ENCODE results near the gene STX10.
A peak's percentile ranks its signal among the peaks of the same experiment; 100 is the strongest.
"Not testable (repeated sequence)": the region's sequence is repeated elsewhere in the genome, so short reads cannot be mapped to it uniquely, and the experiment has no call there.

STX10 gene

DNA sequence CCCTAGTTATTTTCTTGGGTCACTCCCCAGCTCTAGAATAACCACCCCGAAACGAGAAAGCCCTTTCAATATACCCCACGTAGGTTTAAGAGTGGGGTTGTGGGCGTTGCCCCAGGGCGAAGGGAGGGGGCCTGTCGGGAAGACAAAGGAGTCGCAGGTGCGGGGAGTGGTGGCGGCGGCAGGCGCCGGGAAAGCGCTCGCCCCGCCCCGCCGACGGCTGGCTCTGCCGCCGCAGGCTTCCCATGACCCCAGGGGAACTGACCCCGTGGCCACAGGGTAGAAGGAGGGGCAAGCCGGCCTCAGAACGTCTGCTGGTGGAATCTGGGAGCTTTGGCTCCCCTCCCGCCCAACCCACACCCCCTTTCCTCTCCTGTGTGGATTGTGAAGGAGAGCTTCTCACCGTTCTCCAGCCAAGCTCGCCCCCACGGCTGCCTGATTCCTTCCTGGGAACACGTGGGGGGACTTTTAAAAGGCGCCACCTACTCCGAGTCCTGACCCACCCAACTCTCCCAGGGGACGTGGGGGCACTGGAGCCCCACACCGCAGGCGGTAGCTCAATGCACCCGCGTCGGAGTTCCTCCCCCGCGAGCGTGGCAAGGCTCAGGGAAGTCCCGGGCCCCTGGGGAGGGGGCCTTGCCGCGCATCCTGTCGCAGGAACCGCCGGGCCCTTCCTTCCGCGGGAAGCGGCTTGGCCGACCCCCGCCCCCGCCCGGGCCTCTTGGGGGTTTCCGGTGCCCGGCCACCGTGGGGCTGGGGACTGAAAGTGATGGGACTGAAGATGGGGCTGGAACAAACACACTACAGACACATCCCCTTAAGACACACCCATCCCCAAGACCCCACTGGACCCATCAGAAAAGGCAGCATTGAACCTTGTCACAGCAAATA, 5.5 kb upstream of the STX10 start:
- peak; percentile 60 to 87 for DNase-seq (ENCODE audit: low spot score in 2 of 2)
- H3K27me3 ChIP-seq (ENCODE audit: low read depth), result no peaks in the 10 kb centered on the region
- H3K4me1 ChIP-seq, result peaks cover 9% of the 10 kb centered on the region
- H3K9me3 ChIP-seq, result no peaks in the 10 kb centered on the region
- H3K4me3 ChIP-seq, result peak overlapping the region; percentile 97
- peaks cover 16% of the 10 kb centered on the region for H3K36me3 ChIP-seq (replicated peaks)
- in situ Hi-C loops (cut with MboI; ENCODE audit: low sequenced_read_pairs), result loop anchor here (25.0 kb wide), 1 partner anchor 857 kb away; the partner anchor contains the start of gene RFX1

DNA sequence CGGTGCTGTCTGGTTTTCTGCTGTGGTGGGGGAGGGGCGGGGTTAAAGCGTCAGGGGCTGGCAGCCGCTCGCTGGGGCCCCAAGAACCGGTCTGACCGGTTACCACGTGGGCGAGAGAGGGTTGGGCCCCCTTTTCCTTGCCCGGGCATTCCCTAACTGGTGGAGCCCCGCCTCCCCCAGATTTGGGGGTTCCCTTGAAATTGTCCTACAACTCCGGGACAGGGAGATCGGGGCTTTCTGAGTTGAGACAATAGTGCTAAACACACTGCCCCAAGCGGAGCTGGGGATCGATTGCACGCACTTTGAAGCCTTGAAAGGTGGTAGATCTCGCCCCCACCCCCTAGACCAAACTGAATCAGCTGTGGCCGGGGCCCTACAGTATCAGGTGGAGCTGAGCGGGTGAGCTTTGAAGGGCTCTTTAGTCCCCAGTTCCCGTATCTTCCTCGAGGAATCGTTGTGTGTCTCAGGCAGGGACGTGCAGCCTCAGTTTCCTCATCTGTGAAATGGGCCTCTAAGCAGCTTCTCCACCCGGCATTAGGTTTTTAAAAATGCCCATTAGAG, 4.8 kb upstream of the STX10 start:
- in situ Hi-C loops (cut with MboI; ENCODE audit: low sequenced_read_pairs), result loop anchor here (25.0 kb wide), 1 partner anchor 857 kb away; the partner anchor contains the start of gene RFX1
- H3K4me1 ChIP-seq, result peaks cover 9% of the 10 kb centered on the region
- H3K4me3 ChIP-seq, result peak overlapping the region; percentile 97
- DNase-seq (ENCODE audit: low spot score in 2 of 2), result peak; percentile 61 to 76
- H3K36me3 ChIP-seq (replicated peaks), result peaks cover 16% of the 10 kb centered on the region
- no peaks in the 10 kb centered on the region for H3K27me3 ChIP-seq (ENCODE audit: low read depth)
- no peaks in the 10 kb centered on the region for H3K9me3 ChIP-seq

GRCh38 chr19:13154241-13154778, 4.1 kb upstream of the STX10 start:
- no peaks in the 10 kb centered on the region for H3K9me3 ChIP-seq
- peaks cover 16% of the 10 kb centered on the region for H3K36me3 ChIP-seq (replicated peaks)
- H3K27me3 ChIP-seq (ENCODE audit: low read depth), result no peaks in the 10 kb centered on the region
- H3K4me1 ChIP-seq, result peaks cover 9% of the 10 kb centered on the region
- DNase-seq (ENCODE audit: low spot score in 2 of 2), result peak; percentile 22 to 74
- H3K4me3 ChIP-seq, result peak overlapping the region; percentile 97
- in situ Hi-C loops (cut with MboI; ENCODE audit: low sequenced_read_pairs), result loop anchor here (25.0 kb wide), 1 partner anchor 858 kb away; the partner anchor contains the start of gene RFX1

DNA sequence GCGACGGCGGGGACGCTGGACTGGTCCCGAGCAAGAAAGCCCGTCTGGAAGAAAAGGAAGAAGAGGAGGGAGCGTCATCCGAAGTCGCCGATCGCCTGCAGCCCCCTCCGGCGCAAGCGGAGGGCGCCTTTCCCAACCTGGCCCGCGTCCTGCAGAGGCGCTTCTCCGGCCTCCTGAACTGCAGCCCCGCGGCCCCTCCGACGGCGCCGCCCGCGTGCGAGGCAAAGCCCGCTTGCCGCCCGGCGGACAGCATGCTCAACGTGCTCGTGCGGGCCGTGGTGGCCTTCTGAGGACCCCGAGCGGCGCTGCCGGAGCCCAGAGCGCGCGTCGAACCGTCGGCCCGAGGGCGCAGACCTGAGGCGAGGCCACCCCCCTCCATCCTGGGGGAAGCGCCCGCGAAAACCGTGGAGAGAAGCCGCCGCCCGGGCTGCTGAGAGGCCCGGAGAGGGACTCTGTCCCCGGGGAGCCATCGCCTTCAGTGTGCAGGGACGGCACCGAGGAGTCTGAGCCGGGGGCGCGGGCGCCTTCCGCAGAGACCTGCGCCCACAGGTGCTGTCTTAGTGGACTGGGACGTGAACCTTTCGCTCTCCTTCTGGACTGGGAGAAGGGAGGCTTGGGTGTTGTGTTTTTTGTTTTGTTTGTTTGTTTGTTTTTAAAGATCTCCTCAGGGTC, 3.5 kb upstream of the STX10 start:
- in situ Hi-C loops (cut with MboI; ENCODE audit: low sequenced_read_pairs), result loop anchor here (25.0 kb wide), 1 partner anchor 859 kb away; the partner anchor contains the start of gene RFX1
- H3K36me3 ChIP-seq (replicated peaks), result peaks cover 16% of the 10 kb centered on the region
- H3K4me3 ChIP-seq, result peak overlapping the region; percentile 97
- peak; percentile 19 to 52 for DNase-seq (ENCODE audit: low spot score in 2 of 2)
- peaks cover 9% of the 10 kb centered on the region for H3K4me1 ChIP-seq
- H3K9me3 ChIP-seq, result no peaks in the 10 kb centered on the region
- H3K27me3 ChIP-seq (ENCODE audit: low read depth), result no peaks in the 10 kb centered on the region

DNA sequence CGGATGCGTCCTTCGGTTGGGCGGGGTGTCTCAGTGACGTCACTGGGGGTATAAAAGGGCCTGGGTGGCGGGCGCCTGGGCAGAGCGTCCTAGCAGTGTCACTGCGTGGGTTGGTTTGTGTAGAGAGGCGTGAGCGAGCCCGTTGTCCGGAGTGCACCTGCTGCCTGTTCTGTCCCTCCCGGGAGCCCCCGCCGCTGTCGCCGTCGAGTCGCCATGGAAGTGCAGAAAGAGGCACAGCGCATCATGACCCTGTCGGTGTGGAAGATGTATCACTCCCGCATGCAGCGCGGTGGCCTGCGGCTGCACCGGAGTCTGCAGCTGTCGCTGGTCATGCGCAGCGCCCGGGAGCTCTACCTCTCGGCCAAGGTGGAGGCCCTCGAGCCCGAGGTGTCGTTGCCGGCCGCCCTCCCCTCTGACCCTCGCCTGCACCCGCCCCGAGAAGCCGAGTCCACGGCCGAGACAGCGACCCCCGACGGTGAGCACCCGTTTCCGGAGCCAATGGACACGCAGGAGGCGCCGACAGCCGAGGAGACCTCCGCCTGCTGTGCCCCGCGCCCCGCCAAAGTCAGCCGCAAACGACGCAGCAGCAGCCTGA, 2.9 kb upstream of the STX10 start:
- DNase-seq (ENCODE audit: low spot score in 2 of 2), result peak; percentile 90 to 98
- peak overlapping the region; percentile 97 for H3K4me3 ChIP-seq
- peaks cover 9% of the 10 kb centered on the region for H3K4me1 ChIP-seq
- H3K9me3 ChIP-seq, result no peaks in the 10 kb centered on the region
- H3K27me3 ChIP-seq (ENCODE audit: low read depth), result no peaks in the 10 kb centered on the region
- H3K36me3 ChIP-seq (replicated peaks), result peaks cover 16% of the 10 kb centered on the region
- in situ Hi-C loops (cut with MboI; ENCODE audit: low sequenced_read_pairs), result loop anchor here (25.0 kb wide), 1 partner anchor 859 kb away; the partner anchor contains the start of gene RFX1

GRCh38 chr19:13152356-13152973, 2.3 kb upstream of the STX10 start:
- Histone ChIP-seq H3K4me3 (peak overlapping the region; percentile 97), H3K4me1 (peaks cover 9% of the 10 kb centered on the region), H3K9me3 (no peaks in the 10 kb centered on the region), H3K36me3 (replicated peaks) (peaks cover 16% of the 10 kb centered on the region), H3K27me3 (ENCODE audit: low read depth) (no peaks in the 10 kb centered on the region)
- peak in 1 of 2 experiments; percentile 13 for DNase-seq (ENCODE audit: low spot score in 2 of 2)
- in situ Hi-C loops (cut with MboI; ENCODE audit: low sequenced_read_pairs), result loop anchor here (25.0 kb wide), 1 partner anchor 860 kb away; the partner anchor contains the start of gene RFX1

DNA sequence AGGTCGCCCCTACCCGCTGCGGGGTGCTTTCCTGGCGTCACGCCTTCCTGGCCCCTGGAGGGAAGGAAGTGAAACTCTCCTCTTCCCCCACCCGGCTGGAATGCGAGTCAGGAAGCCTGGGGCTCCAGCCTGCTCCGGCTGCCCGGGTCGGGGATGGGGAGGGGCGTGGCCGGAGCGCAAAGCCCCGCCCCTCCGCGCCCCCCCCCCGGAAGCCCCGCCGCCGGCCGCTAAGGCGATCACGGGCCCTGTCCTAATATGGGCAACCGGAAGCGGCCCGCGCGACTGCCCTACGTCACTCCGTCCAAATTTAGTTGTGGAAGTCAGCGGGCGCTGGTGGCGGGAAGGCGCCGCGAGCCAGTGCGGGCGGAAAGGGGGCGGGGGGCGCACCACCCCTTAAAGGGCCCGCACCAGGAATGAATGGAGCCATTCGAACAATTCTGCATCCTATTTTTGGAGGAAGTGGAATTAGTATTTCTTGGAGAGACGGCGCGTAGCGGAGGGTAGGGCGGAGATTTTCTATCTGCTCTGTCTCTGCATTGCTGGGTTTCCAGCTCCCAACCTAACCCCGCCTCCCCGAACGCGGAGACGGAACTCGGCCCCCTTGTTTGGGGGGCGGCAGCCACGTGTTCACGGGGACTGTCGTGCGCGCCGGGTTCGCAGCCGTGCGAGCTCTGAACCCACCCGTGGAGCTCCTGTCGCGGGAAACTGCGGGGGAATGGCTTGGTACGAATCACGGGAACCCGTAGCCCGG, 1.6 kb upstream of the STX10 start:
- peaks cover 9% of the 10 kb centered on the region for H3K4me1 ChIP-seq
- peak overlapping the region; percentile 97 for H3K4me3 ChIP-seq
- in situ Hi-C loops (cut with MboI; ENCODE audit: low sequenced_read_pairs), result loop anchor here (25.0 kb wide), 1 partner anchor 861 kb away; the partner anchor contains the start of gene RFX1

GRCh38 chr19:13150931-13151604, 893 bp upstream of the STX10 start:
- in situ Hi-C loops (cut with MboI; ENCODE audit: low sequenced_read_pairs), result loop anchor here (25.0 kb wide), 1 partner anchor 861 kb away; the partner anchor contains the start of gene RFX1
- H3K4me3 ChIP-seq, result peak overlapping the region; percentile 97
- DNase-seq (ENCODE audit: low spot score in 2 of 2), result peak; percentile 20 to 29
- H3K27me3 ChIP-seq (ENCODE audit: low read depth), result no peaks in the 10 kb centered on the region
- peaks cover 16% of the 10 kb centered on the region for H3K36me3 ChIP-seq (replicated peaks)
- H3K4me1 ChIP-seq, result peaks cover 9% of the 10 kb centered on the region
- no peaks in the 10 kb centered on the region for H3K9me3 ChIP-seq

More for the DNA sequence above, 1.6 kb upstream of the STX10 start:
- Histone ChIP-seq H3K36me3 (replicated peaks) (peaks cover 16% of the 10 kb centered on the region), H3K27me3 (ENCODE audit: low read depth) (no peaks in the 10 kb centered on the region), H3K9me3 (no peaks in the 10 kb centered on the region)
- peak; percentile 92 to 97 for DNase-seq (ENCODE audit: low spot score in 2 of 2)

- H3K4me1 ChIP-seq, result no peaks in the 10 kb centered on the region
- H3K9me3 ChIP-seq, result no peaks in the 10 kb centered on the region
- H3K27me3 ChIP-seq (ENCODE audit: low read depth), result no peaks in the 10 kb centered on the region
- DNase-seq (ENCODE audit: low spot score in 2 of 2), result peak; percentile 21 to 69
- H3K36me3 ChIP-seq (replicated peaks), result peaks cover 22% of the 10 kb centered on the region
- in situ Hi-C loops (cut with MboI; ENCODE audit: low sequenced_read_pairs), result loop anchor here (25.0 kb wide), 1 partner anchor 863 kb away; the partner anchor contains the start of gene RFX1
- peak overlapping the region; percentile 97 for H3K4me3 ChIP-seq
Measured at GRCh38 chr19:13149628-13150186, 468 bp downstream of the STX10 start.

DNA sequence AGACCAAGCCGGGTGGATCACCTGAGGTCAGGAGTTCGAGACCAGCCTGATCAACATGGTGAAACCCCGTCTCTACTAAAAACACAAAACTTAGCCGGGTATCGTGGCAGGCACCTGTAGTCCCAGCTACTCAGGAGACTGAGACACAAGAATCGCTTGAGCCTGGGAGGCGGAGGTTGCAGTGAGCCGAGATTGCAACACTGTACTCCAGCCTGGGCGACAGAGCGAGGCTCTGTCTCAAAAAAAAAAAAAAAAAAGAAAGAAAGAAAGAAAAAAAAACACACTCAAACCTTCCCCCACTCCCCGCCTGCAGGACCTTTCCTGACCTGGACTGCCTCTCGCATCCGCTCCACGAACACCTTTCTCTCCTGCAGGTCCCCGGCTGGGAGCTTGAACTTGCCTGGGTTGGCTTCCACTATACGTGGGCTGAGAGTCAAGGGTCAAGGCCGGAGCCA, 975 bp downstream of the STX10 start:
- H3K27me3 ChIP-seq (ENCODE audit: low read depth); H3K4me1 ChIP-seq; DNase-seq (ENCODE audit: low spot score in 2 of 2); in situ Hi-C loops (cut with MboI; ENCODE audit: low sequenced_read_pairs); H3K9me3 ChIP-seq: not testable (repeated sequence)
- H3K4me3 ChIP-seq, result peak overlapping the region; percentile 97
- H3K36me3 ChIP-seq (replicated peaks), result peaks cover 23% of the 10 kb centered on the region

DNA sequence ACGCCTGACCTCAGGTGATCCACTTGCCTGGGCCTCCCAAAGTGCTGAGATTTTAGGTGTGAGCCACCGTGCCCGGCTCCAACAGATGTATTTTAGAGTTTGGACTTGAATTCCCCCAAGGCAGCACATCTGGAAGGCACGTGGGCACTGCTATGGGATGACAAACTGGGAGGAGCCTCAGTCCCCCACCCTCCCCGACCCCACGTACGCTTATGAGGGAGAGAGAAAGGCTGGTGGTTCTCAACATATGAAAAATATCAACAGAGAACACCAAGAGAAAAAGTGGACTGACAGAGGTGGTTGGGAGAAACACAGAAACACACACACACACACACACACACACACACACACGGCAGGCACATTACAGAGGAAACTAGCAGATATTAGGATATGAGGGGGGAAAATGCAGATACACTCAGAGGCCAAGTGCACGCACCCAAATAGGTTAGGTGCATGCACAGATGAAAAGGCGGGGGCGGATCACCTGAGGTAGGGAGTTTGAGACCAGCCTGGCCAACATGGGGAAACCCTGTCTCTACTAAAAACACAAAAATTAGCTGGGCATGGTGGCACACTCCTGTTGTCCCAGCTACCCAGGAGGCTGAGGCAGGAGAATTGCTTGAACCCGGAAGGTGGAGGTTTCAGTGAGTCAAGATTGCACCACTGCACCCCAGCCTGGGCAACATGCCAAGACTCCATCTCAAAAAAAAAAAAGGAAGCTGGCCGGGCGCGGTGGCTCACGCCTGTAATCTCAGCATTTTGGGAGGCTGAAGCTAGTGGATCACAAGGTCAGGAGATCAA, 3.2 kb downstream of the STX10 start:
- DNase-seq (ENCODE audit: low spot score in 2 of 2), result no peak
- Histone ChIP-seq H3K4me1 (no peaks in the 10 kb centered on the region), H3K36me3 (replicated peaks) (peaks cover 14% of the 10 kb centered on the region), H3K9me3 (no peaks in the 10 kb centered on the region), H3K4me3 (no peak overlapping the region), H3K27me3 (ENCODE audit: low read depth) (no peaks in the 10 kb centered on the region)
- in situ Hi-C loops (cut with MboI; ENCODE audit: low sequenced_read_pairs), result no loop called here

Data from HAP-1 (cell line).